GF-D8 (cell line): ENCODE measurements around the gene PPP1R37.

Experiments used
- DNase-seq: peaks from one replicate; lab custom pipeline; 2025; lab: John Stamatoyannopoulos, UW

Gene PPP1R37, protein sequence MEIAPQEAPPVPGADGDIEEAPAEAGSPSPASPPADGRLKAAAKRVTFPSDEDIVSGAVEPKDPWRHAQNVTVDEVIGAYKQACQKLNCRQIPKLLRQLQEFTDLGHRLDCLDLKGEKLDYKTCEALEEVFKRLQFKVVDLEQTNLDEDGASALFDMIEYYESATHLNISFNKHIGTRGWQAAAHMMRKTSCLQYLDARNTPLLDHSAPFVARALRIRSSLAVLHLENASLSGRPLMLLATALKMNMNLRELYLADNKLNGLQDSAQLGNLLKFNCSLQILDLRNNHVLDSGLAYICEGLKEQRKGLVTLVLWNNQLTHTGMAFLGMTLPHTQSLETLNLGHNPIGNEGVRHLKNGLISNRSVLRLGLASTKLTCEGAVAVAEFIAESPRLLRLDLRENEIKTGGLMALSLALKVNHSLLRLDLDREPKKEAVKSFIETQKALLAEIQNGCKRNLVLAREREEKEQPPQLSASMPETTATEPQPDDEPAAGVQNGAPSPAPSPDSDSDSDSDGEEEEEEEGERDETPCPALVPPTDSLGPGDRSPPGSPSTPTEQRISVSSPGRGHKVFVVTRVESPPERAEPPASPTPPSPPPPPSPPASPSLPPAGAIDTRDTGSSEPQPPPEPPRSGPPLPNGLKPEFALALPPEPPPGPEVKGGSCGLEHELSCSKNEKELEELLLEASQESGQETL

GRCh38 chr19:45092747-45093678, at the start of gene PPP1R37:
TSS of gene PPP1R37 (plus strand) at chr19:45093179. CDS start at chr19:45093326, 147 bp downstream.
- DNase-seq: peak; percentile 83

DNA sequence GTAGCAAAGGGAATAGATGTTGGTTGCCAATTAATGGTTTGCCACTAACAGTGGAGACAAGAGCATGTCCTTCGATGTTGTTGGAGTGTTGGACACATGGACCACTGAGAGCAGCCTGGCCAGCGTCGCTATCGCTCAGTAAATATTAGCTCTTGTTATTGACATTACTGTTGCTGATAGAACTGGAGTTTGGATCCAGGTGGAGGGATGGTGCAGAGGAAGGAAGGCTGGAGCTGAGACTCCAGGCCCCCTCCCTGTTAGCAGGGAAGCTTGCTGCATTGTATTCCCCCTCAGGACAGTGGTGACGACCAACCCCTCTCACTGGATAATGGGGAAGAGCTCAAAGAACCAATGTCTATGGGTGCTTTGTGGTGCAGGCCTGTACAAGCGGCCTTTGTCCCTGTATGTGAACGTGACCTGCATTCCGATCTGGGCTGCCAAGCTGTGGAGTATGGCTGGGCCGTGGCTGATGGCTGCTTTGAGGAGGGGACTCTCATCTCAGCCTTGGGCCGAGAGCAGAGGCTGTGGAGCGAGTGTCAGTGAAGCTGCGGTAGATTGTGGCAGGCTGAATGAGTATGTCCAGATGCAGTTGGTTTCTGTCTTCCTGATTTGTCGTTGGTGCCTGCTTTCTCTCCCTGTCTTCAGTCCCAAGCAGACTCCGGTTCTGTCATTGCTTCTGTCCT, 47.2 kb upstream of the PPP1R37 start:
- no peak for DNase-seq

GRCh38 chr19:45046355-45046754, 46.6 kb upstream of the PPP1R37 start:
- DNase-seq: no peak

DNA sequence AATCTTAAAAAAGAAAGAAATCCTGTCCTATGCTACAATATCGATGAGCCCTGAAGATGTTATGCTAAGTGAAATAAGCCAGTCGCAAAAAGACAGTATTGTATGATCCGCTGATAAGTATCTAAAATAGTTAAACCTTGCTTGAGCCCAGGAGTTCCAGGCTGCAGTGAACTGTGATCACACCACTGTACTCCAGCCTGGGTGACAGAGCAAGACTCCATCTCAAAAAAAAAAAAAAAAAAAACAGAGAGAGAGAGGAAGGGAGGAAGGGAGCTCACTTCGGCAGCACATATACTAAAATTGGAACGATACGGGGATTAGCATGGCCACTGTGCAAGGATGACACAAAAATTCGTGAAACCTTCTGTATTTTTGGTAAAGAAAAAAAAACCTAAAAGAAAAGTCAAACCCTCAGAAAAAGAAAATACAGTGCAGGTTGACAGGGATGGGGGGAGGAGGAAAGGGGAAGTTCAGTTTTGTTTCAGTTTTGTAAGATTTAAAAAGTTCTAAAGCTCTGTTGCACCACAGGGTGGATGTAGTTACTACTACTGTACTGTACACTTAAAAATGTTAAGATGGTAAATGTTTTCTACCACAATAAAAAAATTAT, 45.7 kb upstream of the PPP1R37 start:
- peak; percentile 27 for DNase-seq

GRCh38 chr19:45049073-45049736, 43.8 kb upstream of the PPP1R37 start:
- DNase-seq: no peak

DNA sequence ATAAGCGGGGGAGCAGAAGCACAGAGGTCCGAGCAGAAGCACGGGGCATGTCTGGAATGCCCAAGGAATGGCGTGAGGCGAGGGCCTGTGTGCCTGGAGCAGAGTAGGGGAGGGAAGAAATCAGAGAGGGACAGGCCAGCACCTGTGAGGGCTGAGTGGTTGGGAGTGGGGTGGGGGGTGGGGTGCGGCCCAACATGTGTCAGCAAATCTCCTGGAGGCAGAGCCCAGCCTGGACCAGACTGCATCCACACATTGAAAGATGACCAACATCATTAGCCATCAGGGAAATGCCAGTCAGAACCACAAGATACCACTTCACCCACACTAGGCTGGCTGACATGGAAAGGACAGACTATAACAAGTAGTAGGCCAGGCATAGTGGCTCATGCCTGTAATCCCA, 42.9 kb upstream of the PPP1R37 start:
- DNase-seq: no peak

DNA sequence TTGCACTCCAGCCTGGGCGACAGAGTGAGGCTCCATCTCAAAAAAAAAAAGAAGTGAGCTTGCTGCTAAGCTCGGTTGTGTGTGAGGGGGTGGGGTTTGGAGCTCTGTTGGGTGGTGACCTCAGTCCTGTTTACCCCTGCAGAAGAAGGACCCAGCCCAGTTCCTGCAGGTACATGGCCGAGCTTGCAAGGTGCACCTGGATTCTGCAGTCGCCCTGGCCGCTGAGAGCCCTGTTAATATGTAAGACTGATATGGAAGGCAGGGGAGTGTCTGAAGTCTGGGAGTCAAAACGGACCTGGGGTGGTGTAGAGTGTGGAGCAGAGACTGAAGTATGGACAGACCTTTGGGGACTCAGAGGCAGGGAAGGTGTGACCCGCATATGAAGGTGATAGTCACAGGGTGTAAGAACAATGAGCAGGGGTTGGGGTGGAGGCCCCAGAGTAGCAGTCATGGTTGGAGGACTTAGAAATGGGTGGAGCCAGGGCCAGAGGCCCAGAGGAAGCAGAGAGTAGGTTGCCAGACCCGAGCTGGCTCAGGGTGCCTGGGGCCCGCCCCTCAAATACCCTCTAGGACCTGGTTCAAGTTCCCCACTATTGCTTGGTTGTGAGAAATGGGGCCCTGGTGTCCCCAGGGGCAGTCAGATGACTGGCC, 40.9 kb upstream of the PPP1R37 start:
- DNase-seq: no peak

DNA sequence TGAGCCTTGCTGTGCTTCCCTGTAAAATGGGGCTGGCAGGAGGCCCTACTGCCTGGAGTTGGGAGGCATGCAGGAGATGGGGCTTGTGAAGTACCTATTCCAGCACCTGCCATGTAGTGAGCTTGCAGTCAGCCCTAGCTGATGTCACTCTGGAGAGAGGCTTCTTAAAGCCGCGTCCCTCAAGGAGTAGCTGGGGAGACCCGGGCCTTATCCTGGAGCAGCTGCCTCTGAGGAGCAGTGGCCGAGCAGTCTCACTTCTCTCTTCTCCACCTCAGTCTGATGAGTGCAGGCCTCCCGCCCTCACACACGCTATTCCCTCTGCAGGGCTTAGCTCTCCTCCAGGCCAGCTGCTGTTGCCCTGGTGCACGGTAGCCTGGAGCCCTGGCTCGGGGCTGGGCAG, 36.1 kb upstream of the PPP1R37 start:
- no peak for DNase-seq

- no peak for DNase-seq
Observed at GRCh38 chr19:45057444-45057843, 35.5 kb upstream of the PPP1R37 start.

DNA sequence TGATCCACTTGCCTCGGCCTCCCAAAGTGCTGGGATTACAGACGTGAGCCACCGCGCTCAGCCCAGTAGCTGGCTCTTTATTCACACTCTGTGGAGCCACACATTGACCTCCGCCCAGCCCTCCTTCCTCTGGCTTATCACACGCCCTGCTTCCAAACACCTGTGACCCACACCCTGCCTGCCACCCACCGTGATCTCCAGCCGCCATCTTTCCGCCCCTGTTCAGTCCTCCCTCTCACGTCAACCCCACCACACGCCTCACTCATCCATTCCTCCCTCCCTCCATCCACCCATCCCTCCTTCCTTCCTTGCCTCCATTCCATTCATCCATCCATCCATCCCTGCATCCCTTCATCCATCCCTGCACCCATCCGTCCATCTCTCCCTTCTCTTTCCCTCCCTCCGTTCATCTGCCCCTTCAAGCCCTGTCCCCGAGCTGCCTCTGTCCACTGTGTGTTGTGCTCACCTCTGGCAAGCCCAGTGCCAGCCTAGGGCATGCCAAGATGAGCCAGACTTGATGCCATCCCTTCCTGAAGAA, 34.3 kb upstream of the PPP1R37 start:
- no peak for DNase-seq

GRCh38 chr19:45059258-45059965, 33.6 kb upstream of the PPP1R37 start:
- DNase-seq: no peak

DNA sequence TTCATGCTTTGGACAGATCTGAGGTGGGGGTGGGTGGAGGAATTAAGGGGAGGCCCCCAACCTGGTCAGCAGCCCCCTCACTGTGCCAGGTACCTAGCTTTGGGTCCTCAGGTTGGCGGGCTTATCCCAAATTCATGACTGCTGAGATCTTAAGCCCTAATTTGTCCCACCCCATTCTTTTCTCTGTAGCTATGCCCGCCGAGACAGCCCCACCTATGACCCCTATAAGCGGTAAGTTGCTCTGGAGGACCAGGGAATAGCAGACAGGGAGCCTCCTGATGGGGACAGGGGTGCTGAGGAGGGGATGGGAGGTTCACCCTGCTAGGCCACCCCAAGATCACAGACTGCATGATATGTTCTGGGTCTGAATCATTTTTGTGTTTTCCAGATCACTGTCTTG, 31.0 kb upstream of the PPP1R37 start:
- no peak for DNase-seq

DNA sequence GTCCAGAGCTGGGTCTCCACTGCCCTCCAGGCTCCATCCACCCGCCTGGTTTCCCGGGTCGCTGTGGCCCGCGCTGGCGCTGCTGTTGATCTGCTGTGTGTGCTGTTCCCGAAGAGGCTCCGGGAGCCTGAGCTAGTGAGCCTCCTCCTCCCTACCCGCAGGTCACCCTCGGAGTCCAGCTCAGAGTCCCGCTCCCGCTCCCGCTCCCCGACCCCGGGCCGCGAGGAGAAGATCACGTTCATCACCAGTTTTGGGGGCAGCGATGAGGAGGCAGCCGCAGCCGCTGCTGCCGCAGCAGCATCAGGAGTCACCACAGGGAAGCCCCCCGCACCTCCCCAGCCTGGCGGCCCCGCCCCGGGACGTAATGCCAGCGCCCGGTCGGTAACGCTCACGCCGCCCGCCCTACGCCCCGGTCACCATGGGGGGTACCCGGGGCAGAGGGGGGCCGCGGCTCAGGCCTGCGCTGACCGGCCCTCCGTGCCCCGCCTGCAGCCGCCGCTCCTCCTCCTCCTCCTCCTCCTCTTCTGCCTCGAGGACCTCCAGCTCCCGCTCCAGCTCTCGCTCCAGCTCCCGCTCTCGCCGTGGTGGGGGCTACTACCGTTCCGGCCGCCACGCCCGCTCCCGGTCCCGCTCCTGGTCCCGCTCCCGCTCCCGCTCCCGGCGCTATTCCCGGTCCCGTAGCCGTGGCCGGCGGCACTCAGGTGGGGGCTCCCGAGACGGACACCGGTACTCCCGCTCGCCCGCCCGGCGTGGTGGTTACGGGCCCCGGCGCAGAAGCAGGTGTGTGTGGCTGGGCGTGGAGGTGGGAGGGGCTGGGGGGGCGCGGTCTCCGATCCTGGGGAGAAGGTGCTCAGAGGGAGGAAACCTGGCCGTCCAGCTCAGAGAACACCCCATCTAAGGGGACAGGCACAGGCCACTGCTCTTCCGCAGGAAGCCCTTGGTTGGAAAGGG, 28.9 kb upstream of the PPP1R37 start:
- no peak for DNase-seq

- DNase-seq: no peak
Observed at GRCh38 chr19:45066921-45067661, 25.9 kb upstream of the PPP1R37 start.

- DNase-seq: no peak
Observed at GRCh38 chr19:45068041-45068440, 24.9 kb upstream of the PPP1R37 start.

- DNase-seq: no peak
Observed at GRCh38 chr19:45069056-45069455, 23.9 kb upstream of the PPP1R37 start.

DNA sequence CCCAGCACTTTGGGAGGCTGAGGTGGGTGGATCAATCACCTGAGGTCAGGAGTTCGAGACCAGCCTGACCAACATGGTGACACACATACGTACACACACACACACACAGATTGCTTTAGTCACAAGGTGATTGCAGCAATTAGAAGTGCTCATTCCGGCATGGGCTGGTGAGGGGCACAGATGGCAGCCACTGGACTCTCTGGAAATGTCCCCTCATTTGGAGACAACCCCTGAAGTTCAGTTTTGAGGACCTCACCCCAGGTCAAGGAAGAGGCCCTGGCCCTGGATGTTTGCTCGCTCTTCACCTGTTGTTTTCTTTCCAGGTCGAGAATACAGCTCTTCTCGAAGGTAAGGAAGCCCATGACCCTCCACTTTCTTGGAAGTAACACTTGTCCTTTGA, 22.8 kb upstream of the PPP1R37 start:
- no peak for DNase-seq
